Stimulated activated CD8-positive, alpha-beta memory T cell treated with anti-CD3 and anti-CD28 coated beads, Interleukin-2, amount 100 ng/mL, for 1 hour (primary cell): ENCODE results near the gene OR5H2.
"Not testable (repeated sequence)": the region's sequence is repeated elsewhere in the genome, so short reads cannot be mapped to it uniquely, and the experiment has no call there.

Experiments used
- DNase-seq, 2 donors: peaks; one replicate each; pipeline ENCODE4 v3.0.0-alpha.2; 2020; ENCODE audit warnings: low read depth in 2 of 2

OR5H2 gene

DNA sequence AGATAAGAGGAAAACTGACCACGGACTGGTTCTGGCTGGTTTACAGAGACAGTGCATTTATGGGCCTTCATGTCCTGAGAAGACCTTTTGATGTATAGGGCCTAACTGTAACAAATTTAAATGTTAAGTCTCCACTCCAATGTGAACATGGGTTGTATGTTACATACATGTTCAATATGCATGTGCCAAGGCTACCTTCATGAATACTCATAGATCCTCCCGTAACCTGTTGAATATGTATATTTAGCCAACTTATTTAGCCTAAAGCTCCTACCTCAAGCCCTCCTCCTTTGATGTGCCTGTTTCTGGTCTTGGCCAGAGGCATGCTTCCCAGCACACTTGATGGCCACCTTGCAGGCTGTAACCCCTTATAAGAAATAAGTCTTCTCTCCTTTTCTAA is at the start of gene OR5H2:
OR5H2 (plus strand) TSS at position 301 of the 400 bp plus-strand sequence. CDS start 398 bp downstream, outside the sequence.
- no peak for DNase-seq

DNA sequence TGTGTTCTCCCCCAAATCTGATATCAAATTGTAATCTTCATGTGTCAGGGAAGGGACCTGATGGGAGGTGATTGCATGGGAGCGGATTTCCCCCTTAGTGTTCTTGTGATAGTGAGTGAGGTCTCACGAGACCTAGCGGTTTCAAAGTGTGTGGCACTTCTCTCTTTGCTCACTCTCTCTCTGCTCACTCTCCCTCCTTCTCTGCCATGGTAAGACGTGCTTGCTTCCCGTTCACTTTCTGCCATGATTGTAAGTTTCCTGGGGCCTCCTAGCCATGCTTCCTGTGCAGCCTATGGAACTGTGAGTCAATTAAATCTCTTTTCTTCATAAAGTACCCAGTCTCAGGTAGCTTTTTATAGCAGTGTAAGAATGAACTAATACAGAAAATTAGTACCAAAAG is 48.8 kb upstream of the OR5H2 start:
- no peak for DNase-seq

DNA sequence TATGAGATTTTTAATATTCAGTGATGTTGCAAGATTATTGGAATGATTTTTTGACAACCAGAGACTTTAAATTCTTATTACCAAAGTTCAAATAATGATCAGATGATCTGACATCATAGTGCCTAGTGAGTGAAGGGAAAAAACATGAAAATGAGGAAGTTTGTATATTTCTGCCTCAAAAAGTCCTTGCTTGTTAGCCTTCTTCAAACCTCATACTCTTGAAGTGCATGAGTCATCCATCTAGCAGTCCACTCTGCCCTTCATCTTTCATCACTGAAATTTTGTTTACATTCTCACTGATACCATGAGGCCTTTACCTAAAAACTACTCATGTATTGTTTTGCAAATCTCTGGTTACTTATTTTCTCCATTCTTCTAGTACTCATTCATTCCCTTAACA is 42.2 kb upstream of the OR5H2 start:
- DNase-seq = no peak

DNA sequence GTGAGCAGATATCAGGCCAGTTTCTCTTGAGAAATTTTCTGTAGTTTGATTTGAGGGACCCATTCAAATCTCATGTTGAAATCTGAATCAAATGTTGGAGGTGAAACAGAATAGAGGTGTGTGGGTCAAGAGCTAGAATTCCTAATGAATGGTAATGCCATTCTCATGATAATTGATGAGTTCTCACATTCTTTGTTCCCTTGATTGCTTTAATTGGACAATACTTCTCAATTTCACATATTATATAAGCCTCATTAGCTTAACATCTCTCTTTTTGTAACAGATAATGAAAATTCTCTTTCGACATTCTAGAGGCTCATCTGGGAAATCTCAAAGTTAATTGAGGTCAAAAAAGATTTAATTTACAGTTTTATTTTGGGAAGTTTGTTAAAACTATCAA is 40.1 kb upstream of the OR5H2 start:
- no peak for DNase-seq

DNA sequence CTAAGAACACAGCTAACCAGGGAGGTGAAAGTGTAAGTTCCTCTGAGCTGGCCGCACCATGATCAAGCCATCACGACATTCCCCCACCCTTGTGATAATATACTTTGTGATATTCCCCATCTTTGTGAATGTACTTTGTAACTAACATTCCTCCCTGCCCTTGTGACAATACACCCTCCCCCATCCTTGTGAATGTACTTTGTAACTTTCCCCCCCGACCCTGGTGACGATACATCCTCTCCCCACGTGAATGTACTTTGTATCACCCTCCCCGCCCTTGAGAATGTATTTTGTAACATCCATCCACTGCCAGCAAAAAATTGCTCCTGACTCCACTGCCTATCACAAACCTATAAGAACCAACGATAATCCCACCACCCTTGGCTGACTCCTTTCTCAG is 38.5 kb upstream of the OR5H2 start:
- no peak for DNase-seq

DNA sequence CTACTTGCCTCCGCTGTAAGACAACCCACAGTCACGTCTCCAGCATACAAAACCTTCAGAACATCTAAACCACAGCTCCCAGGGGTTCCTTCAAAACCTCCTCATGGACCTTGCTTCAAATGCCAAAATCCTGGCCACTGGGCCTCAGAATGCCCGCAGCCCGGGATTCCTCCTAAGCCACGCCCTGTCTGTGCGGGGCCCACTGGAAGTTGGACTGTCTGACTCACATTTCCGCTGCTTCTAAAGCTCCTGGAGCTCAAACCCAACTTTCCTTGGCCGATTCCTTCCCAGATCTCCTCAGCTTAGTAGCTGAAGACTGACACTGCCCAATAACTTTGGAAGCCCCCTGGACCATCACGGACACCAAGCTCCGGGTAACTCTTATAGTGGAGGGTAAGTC is 36.2 kb upstream of the OR5H2 start:
- no peak for DNase-seq

DNA sequence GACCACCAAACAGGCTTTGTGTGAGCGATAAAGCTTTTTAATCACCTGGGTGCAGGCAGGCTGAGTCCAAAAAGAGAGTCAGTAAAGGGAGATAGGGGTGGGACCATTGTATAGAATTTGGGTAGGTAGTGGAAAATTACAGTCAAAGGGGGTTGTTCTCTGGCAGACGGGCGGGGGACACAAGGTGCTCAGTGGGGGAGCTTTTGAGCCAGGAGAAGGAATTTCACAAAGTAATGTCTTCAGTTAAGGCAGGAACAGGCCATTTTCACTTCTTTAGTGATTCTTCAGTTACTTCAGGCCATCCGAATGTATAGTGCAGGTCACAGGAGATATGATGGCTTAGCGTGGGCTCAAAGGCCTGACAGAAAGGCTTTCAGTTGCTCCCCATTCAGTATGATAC is 26.3 kb upstream of the OR5H2 start:
- not testable (repeated sequence) for DNase-seq

DNA sequence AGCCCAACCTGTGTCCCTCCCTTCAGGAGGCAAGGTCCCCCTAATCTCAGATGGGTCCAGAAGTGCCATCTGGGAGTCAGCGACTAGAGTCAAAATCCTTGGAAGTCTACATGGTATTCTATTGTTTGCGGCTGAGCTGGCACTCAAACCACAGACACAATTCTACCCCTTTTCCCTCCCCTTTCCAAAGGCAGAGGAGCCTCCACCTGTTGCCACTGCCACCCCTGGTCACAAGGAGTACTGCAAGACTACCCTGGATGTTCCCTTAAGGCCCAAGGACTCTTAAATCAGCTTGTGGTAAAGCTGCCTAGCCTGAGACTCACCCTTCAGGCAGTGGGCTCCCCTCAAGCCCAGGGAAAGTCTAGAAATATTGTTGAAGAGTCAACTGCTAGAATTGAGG is 22.6 kb upstream of the OR5H2 start:
- no peak for DNase-seq

DNA sequence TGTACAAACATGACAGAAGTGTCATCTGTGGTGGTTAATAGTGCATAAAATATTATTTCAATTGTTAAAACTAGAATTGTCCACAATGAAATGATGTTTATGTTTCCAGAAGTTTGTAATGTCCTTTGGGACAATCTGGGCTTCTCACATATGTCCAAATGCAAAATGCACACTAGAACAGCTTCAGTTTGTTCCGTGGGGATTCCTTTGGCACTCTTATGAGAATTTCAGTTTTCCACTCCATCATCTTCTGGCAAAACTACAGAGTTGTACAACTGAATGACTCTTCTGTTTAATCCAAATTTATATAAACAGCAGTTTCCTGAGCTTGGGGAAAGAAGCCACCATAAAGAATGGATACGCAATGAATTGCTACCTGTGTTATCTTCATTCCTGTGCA is 20.3 kb upstream of the OR5H2 start:
- no peak for DNase-seq

DNA sequence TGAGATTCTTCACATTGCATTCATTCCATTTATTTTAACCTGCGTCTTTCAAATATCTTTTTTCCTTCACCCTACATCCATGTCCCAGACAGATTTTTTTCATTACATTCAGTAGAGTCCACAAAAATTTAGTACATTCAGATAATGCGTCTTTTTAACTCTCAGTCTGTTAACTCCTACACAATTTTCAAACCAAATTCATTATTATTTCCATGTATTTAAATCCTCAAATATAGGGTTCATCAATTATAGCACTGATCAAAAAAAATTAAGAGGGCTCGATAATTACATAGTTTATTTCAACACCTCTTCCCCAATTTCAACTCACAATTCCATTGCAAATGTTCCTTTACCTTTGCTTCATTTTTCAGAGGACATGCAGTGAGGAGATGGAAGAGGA is 18.4 kb upstream of the OR5H2 start, which contains the start of gene OR5H6:
OR5H6 (plus strand) TSS at position 301 of the 400 bp plus-strand sequence; CDS start at position 390, 89 bp downstream.
- no peak for DNase-seq

DNA sequence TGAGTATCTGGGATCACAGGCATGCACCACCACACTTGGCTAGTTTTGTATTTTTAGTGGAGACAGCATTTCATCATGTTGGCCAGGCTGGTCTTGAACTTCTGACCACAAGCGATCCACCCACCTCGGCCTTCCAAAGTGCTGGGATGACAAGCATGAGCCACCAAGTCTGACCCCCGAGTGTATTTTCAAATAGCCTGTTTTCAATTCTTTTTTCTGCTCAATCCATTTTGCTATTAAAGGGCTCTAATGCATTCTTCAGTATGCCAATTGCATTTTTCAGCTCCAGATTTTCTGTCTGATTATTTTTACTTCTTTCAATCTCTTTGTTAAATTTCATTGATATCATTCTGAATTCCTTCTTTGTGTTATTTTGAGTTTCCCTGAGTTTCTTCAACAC is 12.5 kb upstream of the OR5H2 start:
- no peak for DNase-seq

DNA sequence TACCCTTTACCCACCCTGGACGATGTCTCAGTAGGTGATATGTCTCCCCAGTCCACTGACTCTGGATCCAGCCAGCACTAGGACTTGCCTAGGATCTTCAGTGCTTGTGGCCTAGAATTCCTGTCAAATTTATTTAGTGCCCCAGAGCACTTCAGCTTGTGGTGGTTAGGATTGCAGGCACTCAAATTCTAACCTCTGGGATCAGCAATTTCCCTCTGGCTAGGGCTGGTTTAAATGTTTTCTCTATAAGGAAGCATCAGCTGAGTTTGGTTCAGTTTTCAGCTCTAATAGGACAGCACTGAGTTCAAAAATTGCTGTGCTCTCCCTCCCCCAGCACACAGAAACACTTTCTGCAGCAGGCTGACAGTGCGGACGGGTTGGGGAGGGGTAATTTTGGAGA is 10.2 kb upstream of the OR5H2 start:
- no peak for DNase-seq

DNA sequence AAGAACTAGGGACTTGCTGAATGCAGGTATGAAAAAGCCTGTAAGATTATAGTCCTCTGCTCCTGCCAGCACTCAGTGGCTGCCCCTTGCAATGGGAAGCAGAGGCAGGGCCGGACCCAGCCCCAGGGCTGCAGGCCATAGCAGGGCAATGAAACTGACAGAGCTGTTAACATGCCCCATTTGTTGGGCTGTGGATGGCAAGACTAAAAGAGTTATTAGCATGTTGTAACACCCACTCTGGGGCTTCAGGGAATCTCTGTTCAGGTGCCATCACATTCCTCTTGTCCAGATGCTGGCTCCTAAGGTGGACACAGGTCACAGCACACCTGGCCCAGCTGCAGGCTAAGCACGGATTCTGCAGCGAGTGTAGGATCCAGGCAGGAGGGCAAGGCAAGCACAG is 7.4 kb upstream of the OR5H2 start:
- DNase-seq = no peak

DNA sequence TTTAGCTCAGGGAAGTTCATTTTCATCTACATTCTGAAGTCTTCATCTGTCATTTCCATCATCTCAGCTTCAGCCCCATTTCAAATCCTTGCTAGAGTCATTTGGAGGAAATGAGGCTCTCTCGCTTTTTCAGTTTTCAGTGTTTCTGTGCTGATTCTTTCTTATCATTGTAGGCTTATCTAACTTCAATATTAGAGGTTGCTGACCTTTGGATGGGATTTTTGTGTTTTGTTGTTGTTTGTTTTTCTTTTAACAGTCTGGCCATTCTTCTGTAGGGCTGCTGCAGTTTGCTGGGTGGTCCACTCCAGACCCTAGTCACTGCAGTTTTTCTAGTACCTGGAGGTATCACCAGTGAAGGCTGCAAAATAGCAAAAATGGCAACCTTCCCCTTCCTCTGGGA is 8.6 kb downstream of the OR5H2 start:
- no peak for DNase-seq

DNA sequence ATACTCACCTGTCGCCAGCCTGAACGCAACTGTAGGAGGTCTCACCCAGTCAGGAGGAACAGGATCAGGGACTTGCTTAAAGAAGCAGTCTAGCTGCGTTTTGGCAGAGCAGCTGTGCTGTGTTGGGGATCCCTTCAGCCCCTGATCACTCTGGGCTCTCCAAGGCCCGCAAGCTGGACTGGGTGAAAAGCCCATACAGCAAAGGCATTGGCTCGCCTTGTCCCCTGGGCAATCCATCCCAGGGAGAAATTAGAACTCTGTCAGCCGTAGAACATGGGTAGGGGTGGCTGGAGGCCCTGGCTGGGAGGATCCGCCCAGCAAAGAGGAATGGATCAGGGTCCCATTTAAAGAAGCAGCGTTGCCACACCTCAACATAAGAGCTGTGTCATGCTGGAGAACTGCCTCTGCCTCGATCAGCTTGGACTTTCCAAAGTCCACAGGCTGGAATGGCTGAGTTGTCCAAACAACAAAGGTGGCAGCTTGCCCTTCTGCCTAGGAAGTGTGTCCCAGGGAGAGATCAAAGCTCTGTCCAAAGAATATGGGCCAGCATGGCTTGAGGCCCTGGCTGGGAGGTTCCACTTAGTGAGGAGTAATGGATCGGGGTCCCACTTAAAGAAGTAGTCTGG is 9.1 kb downstream of the OR5H2 start:
- DNase-seq = no peak

DNA sequence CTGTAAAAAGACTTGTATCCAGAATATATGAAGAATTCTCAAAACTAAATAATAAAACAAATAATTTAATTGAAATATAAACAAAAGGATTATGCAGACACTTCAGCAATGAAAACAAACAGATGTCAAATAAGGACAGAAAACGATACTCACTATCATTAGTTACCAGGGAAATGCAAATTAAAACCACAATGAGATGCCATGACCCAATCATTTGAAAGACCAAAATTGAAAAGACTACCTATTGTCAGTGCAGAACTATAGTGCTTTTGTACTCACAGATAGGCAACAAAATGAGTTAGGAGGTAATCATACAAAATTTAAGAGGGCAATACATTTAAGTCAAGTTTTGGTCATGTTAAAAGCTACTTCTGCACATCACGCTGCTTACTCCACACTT is 39.8 kb downstream of the OR5H2 start:
- DNase-seq = no peak

DNA sequence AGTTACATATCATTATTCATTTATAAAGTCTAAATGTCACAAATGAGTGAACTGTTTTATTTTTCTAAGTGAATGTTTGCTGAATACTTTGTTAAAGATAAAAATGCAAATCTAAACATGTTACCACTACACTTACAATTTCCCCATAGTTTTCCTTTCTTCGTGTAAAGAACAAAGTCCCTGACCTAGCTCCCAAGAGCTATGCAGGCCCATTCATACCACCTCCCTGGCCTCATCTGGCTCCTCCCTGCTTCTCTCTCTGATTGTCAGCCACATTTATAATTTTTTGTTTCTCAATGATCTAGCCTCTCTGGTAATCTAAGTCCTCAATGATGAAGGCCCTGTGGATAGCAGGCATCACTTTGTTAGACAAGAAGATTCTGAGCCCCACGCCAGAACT is 40.4 kb downstream of the OR5H2 start:
- no peak for DNase-seq

DNA sequence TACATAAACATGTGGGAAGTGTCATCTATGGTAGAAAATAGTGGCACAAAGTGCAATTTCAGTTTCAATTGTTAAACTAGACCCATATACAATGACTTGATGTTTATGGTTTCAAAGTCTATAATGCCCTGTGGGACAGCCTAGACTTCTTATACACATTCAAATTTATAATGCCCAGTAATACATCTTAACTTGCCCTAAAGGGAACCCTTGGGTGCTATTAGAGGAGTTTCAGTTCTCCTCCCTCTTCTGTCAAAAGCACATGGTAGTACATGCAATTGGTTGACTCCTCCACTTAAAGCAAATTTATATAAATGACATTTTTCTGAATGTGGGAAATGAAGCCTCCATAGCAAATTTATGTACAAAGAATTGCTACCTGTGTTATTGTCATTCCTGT is 41.1 kb downstream of the OR5H2 start:
- DNase-seq = no peak

DNA sequence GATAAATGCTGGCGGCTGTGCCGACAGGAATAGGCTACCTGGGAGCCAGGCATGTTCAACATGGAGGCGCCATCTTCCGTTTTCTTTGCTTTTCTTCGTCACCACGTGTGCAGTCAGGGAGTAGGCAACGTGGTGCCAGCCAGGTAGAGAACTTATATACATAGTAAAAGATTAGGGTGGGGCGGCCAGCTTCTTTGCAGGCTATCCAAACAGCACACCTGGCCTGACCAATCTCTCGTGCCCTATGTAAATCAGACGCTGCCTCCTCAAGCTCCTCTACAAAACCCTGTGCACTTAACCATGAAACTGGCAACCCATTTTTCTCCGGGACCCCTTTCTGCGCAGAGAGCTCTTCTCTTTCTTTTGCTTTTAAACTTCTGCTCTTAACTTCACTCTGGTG is 42.8 kb downstream of the OR5H2 start:
- no peak for DNase-seq

DNA sequence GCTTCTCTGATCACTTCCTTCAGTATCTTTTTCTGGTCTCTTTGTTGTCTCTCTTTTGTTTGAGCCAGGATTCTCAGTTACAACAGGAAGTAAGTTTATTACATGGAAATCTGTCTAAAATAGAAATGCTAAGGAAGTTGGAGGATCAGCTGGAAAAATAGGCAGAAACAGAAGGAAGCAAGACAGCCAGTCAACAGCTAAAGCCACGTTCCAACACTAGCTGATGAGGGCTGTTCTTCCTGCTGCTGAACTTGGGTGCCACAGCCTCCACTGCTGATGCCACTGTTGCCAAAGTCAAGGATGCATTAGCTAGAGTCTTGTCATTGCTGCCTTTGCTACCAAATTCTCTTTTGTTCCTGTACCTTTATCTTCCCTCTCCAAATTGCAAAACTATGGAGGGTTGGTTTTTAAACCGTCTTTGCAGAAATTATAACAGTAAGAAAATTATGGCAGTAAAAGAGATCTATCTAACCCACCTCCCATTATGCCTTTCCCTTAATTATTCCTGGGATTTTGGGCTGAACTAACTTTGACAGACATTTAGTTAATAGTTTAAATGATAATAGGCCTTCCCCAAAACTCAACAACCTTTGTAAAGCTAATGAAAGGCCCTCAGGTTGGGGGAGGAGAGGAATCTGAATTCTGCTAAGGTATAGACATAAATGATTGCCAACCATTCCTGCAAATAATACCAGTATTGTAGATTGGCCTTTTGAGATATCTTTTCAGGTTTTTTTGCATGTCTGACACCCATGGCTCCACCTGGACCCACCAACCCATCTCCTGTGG is 44.0 kb downstream of the OR5H2 start:
- no peak for DNase-seq

DNA sequence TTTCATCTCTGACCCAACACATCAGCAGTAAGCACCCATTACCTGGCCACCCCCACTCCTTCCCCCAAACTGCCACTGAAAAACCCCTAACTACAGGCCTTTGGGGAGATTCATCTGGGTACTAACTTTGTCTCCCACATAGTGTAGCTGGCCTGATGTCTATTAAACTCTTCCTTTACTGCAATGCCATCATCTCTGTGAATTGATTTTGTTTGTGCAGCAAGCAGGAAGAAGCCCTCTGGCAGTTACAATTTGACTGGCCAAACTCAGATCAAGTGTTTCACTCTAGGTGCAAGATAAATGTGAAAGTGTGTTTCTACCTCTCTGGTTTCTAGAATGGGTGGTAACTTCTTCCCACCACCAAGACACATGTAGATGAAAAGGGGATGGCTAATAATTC is 44.6 kb downstream of the OR5H2 start:
- no peak for DNase-seq

DNA sequence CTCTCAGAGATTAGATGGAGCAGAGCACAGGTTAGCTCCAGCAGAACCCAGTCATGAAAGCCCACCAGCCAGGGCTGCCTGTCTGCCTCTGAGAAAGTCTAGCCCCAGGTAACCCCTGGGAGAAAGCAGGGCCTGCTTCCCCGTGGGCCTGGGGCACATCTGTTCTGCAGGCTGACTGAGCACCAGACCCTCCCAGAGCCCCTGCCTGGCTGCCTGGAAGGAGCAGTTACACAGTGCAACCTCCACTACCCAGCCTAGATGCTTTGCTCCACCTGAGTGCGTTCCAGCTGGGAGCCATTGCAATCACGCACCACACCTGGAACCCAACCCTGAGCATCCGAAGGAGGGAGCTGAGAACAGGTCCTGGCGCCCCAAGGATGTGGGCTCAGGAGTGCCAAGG is 46.6 kb downstream of the OR5H2 start:
- no peak for DNase-seq

DNA sequence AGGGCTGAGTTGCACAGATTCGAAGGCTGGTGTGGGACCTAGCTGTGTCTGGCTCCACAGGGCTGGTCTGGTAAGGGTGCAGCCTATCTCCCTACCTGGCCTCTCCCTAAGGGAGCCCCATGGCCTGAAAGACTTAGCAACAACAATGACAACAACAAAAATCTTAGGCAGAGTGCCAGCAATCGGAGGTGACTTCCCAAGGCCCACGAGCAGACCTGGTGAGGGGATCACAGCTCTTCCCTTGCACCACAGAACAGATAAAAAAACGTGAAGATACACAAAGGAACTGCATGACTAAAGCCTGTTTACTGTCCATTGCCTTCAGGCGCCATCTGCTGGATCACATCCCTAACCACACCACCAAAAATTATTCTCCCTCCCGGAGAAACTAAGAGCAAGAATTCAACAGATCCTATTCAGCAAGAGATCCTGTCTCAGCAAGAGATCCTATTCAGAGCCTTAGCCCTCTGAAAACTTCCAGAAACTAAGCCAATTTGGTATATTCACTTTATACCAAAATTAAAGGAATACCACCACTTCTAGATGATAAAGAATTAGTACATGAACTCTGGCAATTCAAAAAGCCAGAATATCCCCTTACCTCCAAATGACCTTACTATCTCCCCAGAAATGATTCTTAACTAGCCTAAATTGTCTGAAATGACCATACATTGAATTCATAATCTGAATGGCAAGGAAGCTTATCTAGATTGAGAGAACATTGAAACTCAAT is 47.3 kb downstream of the OR5H2 start:
- no peak for DNase-seq
